HG03378 (cell line): ENCODE data around the gene SPDYE2.
"Not testable (repeated sequence)": the region's sequence is repeated elsewhere in the genome, so short reads cannot be mapped to it uniquely, and the experiment has no call there.

Experiments used
- ATAC-seq: cut with Tn5 transposase; IDR thresholded peaks from one replicate; pipeline ENCODE4 v1.9.1; 2021; ENCODE audit warnings: mild to moderate bottlenecking, moderate library complexity; ENCODE audit not compliant: unreplicated experiment

The SPDYE2 gene

GRCh38 chr7:102550808-102551422, at the start of gene SPDYE2:
Gene SPDYE2, plus strand, starts transcription at chr7:102551226. Its CDS starts 2,030 bp downstream, at chr7:102553256.
- ATAC-seq, result not testable (repeated sequence)

- ATAC-seq, result not testable (repeated sequence)
Observed at GRCh38 chr7:102503141-102503540, 47.9 kb upstream of the SPDYE2 start.

- ATAC-seq, result not testable (repeated sequence)
Observed at GRCh38 chr7:102505298-102506185, 45.5 kb upstream of the SPDYE2 start.

GRCh38 chr7:102507410-102508088, 43.5 kb upstream of the SPDYE2 start:
- not testable (repeated sequence) for ATAC-seq

GRCh38 chr7:102510575-102510974, 40.5 kb upstream of the SPDYE2 start:
- ATAC-seq, result not testable (repeated sequence)

- peak; percentile 24 for ATAC-seq
Observed at GRCh38 chr7:102511860-102512522, 39.0 kb upstream of the SPDYE2 start.

GRCh38 chr7:102512642-102513221, 38.3 kb upstream of the SPDYE2 start:
- ATAC-seq, result not testable (repeated sequence)

- ATAC-seq, result peak; percentile 76
Observed at GRCh38 chr7:102514881-102515721, 35.9 kb upstream of the SPDYE2 start.

GRCh38 chr7:102515889-102516288, 35.1 kb upstream of the SPDYE2 start:
- ATAC-seq, result not testable (repeated sequence)

- not testable (repeated sequence) for ATAC-seq
Observed at GRCh38 chr7:102516951-102517350, 34.1 kb upstream of the SPDYE2 start.

- peak; percentile 23 for ATAC-seq
Observed at GRCh38 chr7:102517550-102518147, 33.4 kb upstream of the SPDYE2 start, which contains the start of gene RASA4B. Gene RASA4B, minus strand, starts transcription at chr7:102517777. Its CDS starts 67 bp downstream, at chr7:102517710.

- ATAC-seq, result not testable (repeated sequence)
Observed at GRCh38 chr7:102520797-102521196, 30.2 kb upstream of the SPDYE2 start.

- not testable (repeated sequence) for ATAC-seq
Observed at GRCh38 chr7:102524803-102525202, 26.2 kb upstream of the SPDYE2 start.

GRCh38 chr7:102527182-102527581, 23.8 kb upstream of the SPDYE2 start:
- ATAC-seq, result not testable (repeated sequence)

- not testable (repeated sequence) for ATAC-seq
Observed at GRCh38 chr7:102527822-102528793, 22.9 kb upstream of the SPDYE2 start.

- ATAC-seq, result not testable (repeated sequence)
Observed at GRCh38 chr7:102531583-102531982, 19.4 kb upstream of the SPDYE2 start.

GRCh38 chr7:102532127-102532526, 18.9 kb upstream of the SPDYE2 start:
- ATAC-seq, result not testable (repeated sequence)
